HL-60/S4 treated with phorbol 12-myristate 13-acetate at 8.2 ng/mL for 4 days and 3 days (cell line): Measurements from ENCODE around the gene WASL.

ENCODE experiments used
- in situ Hi-C: fragments of 300-500 bp; cut with MboI; formaldehyde crosslinking; loops from 2 replicates; pipeline ENCODE4 v1.15.0; 2022; ENCODE audit warnings: low sequenced_read_pairs

Gene WASL

DNA sequence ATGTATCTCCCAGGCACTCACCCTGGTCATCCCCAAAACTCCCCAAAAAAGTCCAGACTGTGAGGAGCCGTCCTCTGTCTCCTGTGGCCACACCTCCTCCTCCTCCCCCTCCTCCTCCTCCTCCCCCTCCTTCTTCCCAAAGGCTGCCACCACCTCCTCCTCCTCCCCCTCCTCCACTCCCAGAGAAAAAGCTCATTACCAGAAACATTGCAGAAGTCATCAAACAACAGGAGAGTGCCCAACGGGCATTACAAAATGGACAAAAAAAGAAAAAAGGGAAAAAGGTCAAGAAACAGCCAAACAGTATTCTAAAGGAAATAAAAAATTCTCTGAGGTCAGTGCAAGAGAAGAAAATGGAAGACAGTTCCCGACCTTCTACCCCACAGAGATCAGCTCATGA, 86.0 kb downstream of the WASL start:
- in situ Hi-C loops: no loop called here

DNA sequence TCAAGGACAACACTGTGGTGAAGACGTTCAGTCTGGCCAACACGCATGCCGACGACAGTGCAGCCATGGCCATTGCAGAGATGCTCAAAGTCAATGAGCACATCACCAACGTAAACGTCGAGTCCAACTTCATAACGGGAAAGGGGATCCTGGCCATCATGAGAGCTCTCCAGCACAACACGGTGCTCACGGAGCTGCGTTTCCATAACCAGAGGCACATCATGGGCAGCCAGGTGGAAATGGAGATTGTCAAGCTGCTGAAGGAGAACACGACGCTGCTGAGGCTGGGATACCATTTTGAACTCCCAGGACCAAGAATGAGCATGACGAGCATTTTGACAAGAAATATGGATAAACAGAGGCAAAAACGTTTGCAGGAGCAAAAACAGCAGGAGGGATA, 86.5 kb downstream of the WASL start:
- in situ Hi-C loops: no loop called here

GRCh38 chr7:123661765-123662164, 87.0 kb downstream of the WASL start:
- in situ Hi-C loops: no loop called here

- in situ Hi-C loops: no loop called here
Measured at GRCh38 chr7:123660514-123661354, 88.1 kb downstream of the WASL start.

DNA sequence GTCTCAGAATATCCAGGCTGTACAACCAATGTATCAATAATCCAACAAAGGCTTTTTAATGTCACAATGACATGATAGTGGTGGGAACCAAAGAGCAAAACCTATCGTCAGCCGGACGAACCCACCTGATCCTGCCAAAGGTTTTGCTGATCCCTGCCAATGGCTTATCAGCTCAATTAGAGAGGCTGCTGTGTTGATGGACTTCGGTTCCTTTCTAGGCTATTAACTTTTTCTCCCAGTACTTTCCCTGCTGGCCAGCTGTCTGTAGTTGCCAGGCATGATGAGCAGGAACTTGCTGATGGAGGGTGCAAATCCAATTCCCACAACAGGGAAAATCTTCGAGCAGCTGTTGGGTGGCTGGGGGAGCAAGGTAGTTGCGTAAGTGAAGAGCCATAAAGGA, 90.8 kb downstream of the WASL start:
- in situ Hi-C loops: no loop called here

- in situ Hi-C loops: no loop called here
Measured at GRCh38 chr7:123657304-123657685, 91.5 kb downstream of the WASL start.

GRCh38 chr7:123656544-123657303, 92.1 kb downstream of the WASL start:
- in situ Hi-C loops: no loop called here

- in situ Hi-C loops: no loop called here
Measured at GRCh38 chr7:123655614-123656013, 93.2 kb downstream of the WASL start, which contains the start of gene LMOD2. LMOD2 (plus strand) TSS chr7:123655866; CDS start chr7:123655964, 98 bp downstream.

- in situ Hi-C loops: no loop called here
Measured at GRCh38 chr7:123653162-123653561, 95.6 kb downstream of the WASL start.

DNA sequence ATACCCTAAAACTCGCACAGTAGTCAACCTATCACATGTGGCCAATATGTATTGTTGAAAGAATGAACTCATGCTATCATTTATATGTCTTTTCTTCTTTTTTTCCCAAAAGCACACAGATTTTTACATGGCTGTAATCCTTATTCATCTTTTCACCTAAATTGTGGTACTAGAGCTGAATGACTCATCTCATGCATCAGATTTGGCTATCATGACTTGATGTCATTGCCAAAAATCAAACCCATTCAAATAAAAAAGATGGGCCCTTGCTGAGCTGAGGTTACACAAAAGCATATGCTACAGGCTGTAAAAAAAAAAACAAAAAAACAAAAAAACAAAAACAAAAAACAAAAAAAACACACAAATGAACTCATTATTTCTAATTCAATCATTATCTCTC, 96.4 kb downstream of the WASL start:
- in situ Hi-C loops: no loop called here

DNA sequence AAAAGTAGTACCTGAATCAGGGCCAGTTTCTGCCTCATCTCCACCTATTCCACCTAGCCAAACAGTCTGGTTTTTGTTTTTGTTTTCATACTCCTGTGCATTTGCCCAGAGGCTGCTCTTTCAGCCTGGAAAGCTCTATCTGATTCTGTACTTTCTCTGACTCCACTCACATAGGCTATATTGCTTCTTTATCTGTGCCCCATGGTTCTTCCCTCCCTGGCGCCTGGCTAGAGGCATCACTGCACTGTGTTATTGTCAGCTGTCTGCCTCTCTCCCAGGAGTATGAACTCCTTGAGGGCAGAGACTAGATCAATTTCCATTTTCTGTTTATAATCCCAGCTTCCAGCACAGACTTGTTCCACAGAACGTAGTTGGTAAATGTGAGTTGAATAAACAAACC, 98.2 kb downstream of the WASL start:
- in situ Hi-C loops: no loop called here

DNA sequence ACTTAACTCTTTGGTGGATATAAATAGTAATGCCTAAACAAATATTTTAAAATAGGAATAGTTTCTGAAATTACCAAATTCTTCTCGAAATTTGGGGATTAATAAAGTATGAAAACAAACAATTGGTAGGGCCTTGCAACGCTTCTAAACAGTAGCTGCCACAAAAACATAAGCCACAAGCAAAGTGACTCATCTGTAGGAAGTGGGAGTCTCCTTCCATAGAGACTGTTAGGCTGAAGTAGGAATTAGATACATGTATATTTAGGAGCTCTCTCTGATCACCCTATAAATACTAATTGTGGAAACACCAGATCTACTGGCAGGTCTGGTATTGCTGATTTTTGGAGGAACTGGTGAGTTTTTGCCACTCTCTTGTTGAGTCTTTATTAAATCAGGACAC, 98.8 kb downstream of the WASL start:
- in situ Hi-C loops: loop anchor here (25.0 kb wide), 1 partner anchor 212 kb away; no protein-coding TSS in a partner anchor

DNA sequence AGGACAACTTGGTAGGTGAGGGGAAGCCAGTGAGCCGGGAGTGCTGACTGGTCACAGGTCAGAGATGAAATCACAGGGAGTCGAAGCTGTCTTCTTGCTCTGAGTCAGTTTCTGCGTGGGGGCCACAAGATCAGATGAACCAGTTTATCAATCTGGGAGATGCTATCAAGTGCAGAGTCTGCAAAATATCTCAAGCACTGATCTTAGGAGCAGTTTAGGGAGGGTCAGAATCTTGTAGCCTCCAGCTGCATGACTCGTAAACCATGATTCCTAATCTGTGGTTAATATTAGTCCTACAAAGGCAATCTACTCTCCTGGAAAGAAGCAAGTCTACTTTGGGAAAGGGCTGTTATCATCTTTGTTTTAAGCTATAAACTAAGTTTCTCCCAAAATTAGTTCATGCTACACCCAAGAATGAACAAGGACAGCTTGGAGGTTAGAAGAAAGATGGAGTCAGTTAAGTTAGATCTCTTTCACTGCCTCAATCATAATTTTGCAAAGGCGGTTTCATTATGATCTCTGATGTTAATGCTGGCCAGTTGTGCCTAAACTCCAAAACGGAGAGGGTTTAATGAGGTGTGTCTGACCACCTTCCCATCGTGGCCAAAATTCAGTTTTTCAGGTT, 101.6 kb downstream of the WASL start:
- in situ Hi-C loops: loop anchor here (25.0 kb wide), 1 partner anchor 215 kb away; no protein-coding TSS in a partner anchor

DNA sequence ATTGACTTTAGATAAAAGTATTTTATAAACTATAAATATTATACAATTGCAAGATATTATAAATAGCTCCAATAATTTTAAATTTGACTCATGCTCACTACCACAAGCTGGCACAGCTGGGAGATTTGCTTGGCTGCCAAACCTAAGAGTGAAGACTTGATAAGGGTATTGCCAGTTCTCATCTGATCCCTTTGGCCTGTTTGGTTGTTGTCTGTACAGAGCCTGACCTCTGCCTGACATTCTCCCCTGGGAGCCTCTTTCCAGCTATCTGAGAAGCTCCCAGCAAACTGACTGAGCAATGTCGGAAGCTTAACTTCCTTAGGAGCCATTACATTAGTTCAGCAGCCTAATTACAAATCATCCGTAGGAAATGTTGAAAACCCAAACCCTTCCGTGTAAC, 103.3 kb downstream of the WASL start:
- in situ Hi-C loops: loop anchor here (25.0 kb wide), 1 partner anchor 217 kb away; no protein-coding TSS in a partner anchor

DNA sequence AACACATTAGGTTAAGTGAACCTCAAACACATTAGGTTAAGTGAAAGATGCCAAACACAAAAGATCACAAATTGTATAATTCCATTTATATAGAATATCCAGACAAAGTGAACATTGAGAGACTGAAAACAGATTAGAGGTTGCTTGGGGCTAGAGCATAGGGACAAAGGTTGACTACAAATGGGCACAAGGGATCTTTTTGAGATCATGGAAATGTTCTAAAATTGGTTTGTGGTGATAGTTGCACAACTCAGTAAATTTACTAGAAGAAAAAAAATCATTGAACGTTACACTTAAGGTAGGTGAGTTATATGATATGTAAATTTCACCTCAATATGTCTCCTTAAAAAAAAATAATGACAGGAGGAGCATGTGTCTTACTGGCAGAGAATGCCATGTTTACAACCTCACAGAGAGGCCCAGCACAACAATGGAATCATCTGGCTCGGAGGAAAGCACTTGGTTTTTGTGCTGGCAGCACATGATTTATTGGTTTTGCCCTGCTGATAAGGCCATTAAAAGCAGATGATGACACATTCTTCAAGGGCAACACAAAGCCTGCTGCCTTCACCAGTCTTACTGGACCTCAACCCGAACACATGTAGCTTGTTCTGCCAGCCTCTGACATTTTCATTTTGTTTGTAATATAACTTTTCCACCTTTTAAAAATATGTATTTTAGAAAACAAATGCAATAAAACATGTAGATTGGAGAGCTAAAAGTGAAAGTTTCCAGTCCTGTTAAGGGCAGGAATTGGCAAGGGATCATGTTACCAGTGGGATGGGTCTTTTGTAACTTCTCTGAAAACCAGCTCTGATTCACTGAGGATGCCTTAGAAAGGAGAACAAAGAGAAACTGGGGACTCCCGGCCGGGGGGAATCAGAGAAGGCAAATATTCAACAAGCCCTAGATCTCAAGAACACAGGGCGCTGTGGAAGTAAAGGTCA, 105.0 kb downstream of the WASL start:
- in situ Hi-C loops: loop anchor here (25.0 kb wide), 1 partner anchor 219 kb away; no protein-coding TSS in a partner anchor

DNA sequence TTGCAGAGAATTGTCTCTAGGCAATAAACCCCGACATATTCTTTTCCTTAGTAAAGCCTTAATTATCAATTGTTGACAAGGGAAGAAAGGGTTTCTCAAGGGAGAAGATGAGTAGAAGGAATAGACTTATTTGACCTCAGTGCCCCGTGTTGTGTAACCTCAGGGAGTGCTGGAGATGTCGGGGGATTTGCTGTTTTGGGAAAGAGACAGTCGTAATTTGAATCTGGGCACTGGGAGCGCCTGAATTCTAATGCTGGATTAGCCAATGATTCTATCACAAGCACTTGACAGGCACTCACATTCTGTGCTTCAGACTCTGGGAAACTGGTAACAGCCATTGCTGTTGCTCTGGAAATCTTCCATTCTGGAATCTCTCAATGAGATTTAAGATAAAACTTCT, 106.9 kb downstream of the WASL start:
- in situ Hi-C loops: loop anchor here (25.0 kb wide), 1 partner anchor 220 kb away; no protein-coding TSS in a partner anchor

DNA sequence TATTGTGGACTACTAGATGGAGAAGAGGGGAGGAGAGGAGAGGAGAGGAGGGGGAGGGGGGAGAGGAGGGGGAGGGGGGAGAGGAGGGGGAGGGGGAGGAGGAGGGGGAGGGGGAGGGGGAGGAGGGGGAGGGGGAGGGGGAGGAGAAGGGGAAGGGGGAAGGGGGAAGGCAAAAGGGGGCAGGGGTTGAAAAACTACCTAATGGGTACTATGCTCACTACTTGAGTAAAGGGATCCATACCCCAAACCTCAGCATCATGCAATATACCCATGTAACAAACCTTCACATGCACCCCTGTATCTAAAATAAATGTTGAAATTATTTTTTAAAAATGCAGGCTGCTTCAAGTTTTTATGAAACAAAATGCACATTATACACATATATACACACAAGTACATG, 108.2 kb downstream of the WASL start:
- in situ Hi-C loops: loop anchor here (25.0 kb wide), 1 partner anchor 222 kb away; no protein-coding TSS in a partner anchor

DNA sequence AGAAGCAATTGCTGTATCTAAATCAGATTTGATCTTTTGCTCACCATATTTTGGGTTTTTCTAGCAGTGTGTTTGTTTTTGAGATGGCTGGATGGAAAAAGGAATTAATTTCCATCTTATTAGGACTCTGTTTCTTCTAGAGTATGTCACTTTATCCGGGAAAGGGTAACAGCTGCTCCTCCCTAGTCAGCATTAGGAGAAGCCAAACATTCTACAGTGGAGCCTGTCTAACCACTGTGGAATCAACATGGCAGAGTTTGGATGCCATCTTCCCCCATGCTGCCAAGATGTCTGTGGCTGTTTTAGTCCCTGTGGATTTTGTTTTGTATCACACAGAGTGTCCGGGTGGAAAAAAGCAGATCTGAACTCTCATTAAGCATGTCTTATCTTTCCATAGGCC, 109.2 kb downstream of the WASL start:
- in situ Hi-C loops: loop anchor here (25.0 kb wide), 1 partner anchor 223 kb away; no protein-coding TSS in a partner anchor

DNA sequence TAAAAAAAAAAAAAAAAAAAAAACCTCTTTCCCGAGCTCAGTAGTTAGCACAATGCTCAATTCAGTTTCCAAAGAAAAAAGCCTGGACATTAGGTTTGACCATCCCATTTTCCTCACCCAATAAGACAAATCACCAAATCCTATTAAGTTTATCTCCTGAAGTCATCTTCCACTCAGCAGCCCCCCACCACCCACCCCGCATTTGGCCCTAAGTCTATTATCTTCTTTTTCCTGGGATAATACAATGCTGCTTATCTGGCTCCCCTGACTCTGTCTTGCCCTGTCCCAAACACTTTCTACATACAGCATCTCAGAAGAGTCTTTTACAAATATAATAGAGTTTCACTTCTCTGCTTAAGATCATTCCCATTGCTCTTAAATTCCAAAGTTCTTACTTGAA, 110.9 kb downstream of the WASL start:
- in situ Hi-C loops: loop anchor here (25.0 kb wide), 1 partner anchor 224 kb away; no protein-coding TSS in a partner anchor

- in situ Hi-C loops: loop anchor here (25.0 kb wide), 1 partner anchor 225 kb away; no protein-coding TSS in a partner anchor
Measured at GRCh38 chr7:123637203-123637602, 111.6 kb downstream of the WASL start.
